GM21786 (cell line): ENCODE measurements around the gene FOXP2.

Source experiments
- ATAC-seq: cut with Tn5 transposase; IDR thresholded peaks from one replicate; pipeline ENCODE4 v1.9.1; 2021; ENCODE audit not compliant: unreplicated experiment

Gene FOXP2

GRCh38 chr7:114708646-114709045, 294.0 kb downstream of the FOXP2 start:
- ATAC-seq, result no peak

- no peak for ATAC-seq
Observed at GRCh38 chr7:114710499-114710898, 295.9 kb downstream of the FOXP2 start.

GRCh38 chr7:114711241-114711640, 296.6 kb downstream of the FOXP2 start:
- no peak for ATAC-seq

GRCh38 chr7:114715907-114716306, 301.3 kb downstream of the FOXP2 start:
- no peak for ATAC-seq

GRCh38 chr7:114718861-114719260, 304.2 kb downstream of the FOXP2 start:
- ATAC-seq, result no peak

- no peak for ATAC-seq
Observed at GRCh38 chr7:114720725-114721124, 306.1 kb downstream of the FOXP2 start.

- ATAC-seq, result no peak
Observed at GRCh38 chr7:114722562-114722961, 307.9 kb downstream of the FOXP2 start.

- no peak for ATAC-seq
Observed at GRCh38 chr7:114723308-114723707, 308.7 kb downstream of the FOXP2 start.

GRCh38 chr7:114740095-114740494, 325.5 kb downstream of the FOXP2 start:
- ATAC-seq, result no peak

GRCh38 chr7:114740941-114741340, 326.3 kb downstream of the FOXP2 start:
- ATAC-seq, result no peak

GRCh38 chr7:114741911-114742310, 327.3 kb downstream of the FOXP2 start:
- no peak for ATAC-seq
